HEK293 (cell line): ENCODE results near the gene CDC37.

Source experiments
- CTCF ChIA-PET: fragments of 350-600 bp; formaldehyde crosslinking; extraction: SDS; loops from one replicate; lab custom pipeline; 2021; ENCODE audit warnings: antibody characterized with exemption; lab: Yijun Ruan, JAX
- POLR2A ChIA-PET: fragments of 300-600 bp; formaldehyde crosslinking; extraction: SDS; loops from one replicate; lab custom pipeline; 2020; ENCODE audit warnings: antibody characterized with exemption, inconsistent platforms; lab: Yijun Ruan, JAX
- H3K27ac ChIP-seq: fragments of 200-500 bp; sonication (Bioruptor generic); 2 replicates; pipeline ENCODE4 v1.5.1; 2014; ENCODE audit warnings: low read depth, low read length, control low read depth, inconsistent platforms; ENCODE audit errors: extremely low read depth
- H3K36me3 ChIP-seq, 2 experiments: fragments of 200-500 bp in 1 of 2; sonication (Bioruptor generic) in 1 of 2; 1 replicate in 1 of 2; 2 replicates in 1 of 2; pipeline ENCODE4 v1.5.1; 2014 to 2017; ENCODE audit warnings: inconsistent platforms in 2 of 2, low read length in 2 of 2; ENCODE audit not compliant: control insufficient read depth in 2 of 2, insufficient read depth in 1 of 2
- H3K4me1 ChIP-seq: fragments of 200-500 bp; sonication (Bioruptor generic); 2 replicates; pipeline ENCODE4 v1.5.1; 2014; ENCODE audit warnings: mild to moderate bottlenecking, low read length, inconsistent platforms; ENCODE audit not compliant: control insufficient read depth, insufficient read depth
- H3K4me3 ChIP-seq: 2 replicates; pipeline ENCODE4 v1.5.1; 2011; ENCODE audit warnings: low read depth, mild to moderate bottlenecking, control low read depth, low read length, moderate library complexity
- H3K9me3 ChIP-seq: fragments of 200-500 bp; sonication (Bioruptor generic); 2 replicates; pipeline ENCODE4 v1.5.1; 2014; ENCODE audit warnings: low read depth, low read length, inconsistent platforms; ENCODE audit not compliant: control insufficient read depth, insufficient read depth
- GLIS1 ChIP-seq: fragments of 450-650 bp; formaldehyde crosslinking; IDR thresholded peaks from 2 replicates; pipeline ENCODE4 v1.5.1; 2016; ENCODE audit warnings: missing biosample characterization, missing genetic modification characterization
- IKZF3 ChIP-seq: fragments of 450-650 bp; IDR thresholded peaks from 2 replicates; pipeline ENCODE4 v1.5.0; 2018; ENCODE audit warnings: missing biosample characterization, mild to moderate bottlenecking, missing genetic modification characterization, moderate library complexity
- KLF10 ChIP-seq: fragments of 450-650 bp; IDR thresholded peaks from 2 replicates; pipeline ENCODE4 v1.5.1; 2018; ENCODE audit warnings: missing biosample characterization, mild to moderate bottlenecking, missing genetic modification characterization
- PRDM10 ChIP-seq: fragments of 450-650 bp; formaldehyde crosslinking; IDR thresholded peaks from 2 replicates; pipeline ENCODE4 v1.5.1; 2016; ENCODE audit warnings: missing biosample characterization, missing genetic modification characterization
- SCRT1 ChIP-seq: fragments of 450-650 bp; formaldehyde crosslinking; IDR thresholded peaks from 2 replicates; pipeline ENCODE4 v1.5.1; 2016; ENCODE audit warnings: missing biosample characterization, missing genetic modification characterization, borderline replicate concordance
- SP7 ChIP-seq: fragments of 450-650 bp; formaldehyde crosslinking; IDR thresholded peaks from 2 replicates; pipeline ENCODE4 v1.5.1; 2016; ENCODE audit warnings: missing biosample characterization, missing genetic modification characterization
- ZBTB10 ChIP-seq: fragments of 450-650 bp; formaldehyde crosslinking; IDR thresholded peaks from 2 replicates; pipeline ENCODE4 v1.5.1; 2016; ENCODE audit warnings: missing biosample characterization, missing genetic modification characterization
- ZBTB17 ChIP-seq: fragments of 450-650 bp; formaldehyde crosslinking; IDR thresholded peaks from 2 replicates; pipeline ENCODE4 v1.5.1; 2016; ENCODE audit warnings: missing biosample characterization, missing genetic modification characterization
- ZBTB49 ChIP-seq: fragments of 450-650 bp; formaldehyde crosslinking; IDR thresholded peaks from 2 replicates; pipeline ENCODE4 v1.5.1; 2016; ENCODE audit warnings: missing biosample characterization, missing genetic modification characterization, low read depth
- ZBTB7A ChIP-seq: fragments of 450-650 bp; formaldehyde crosslinking; IDR thresholded peaks from 2 replicates; pipeline ENCODE4 v1.5.1; 2016; ENCODE audit warnings: low read depth, missing biosample characterization, missing genetic modification characterization
- ZFHX2 ChIP-seq: fragments of 450-650 bp; formaldehyde crosslinking; conservative IDR thresholded peaks from 2 replicates; pipeline ENCODE4 v1.5.1; 2016; ENCODE audit warnings: missing biosample characterization, missing genetic modification characterization
- ZNF26 ChIP-seq: fragments of 450-650 bp; formaldehyde crosslinking; IDR thresholded peaks from 2 replicates; pipeline ENCODE4 v1.5.1; 2016; ENCODE audit warnings: missing biosample characterization, missing genetic modification characterization
- ZNF366 ChIP-seq: fragments of 450-650 bp; formaldehyde crosslinking; conservative IDR thresholded peaks from 2 replicates; pipeline ENCODE4 v1.5.1; 2016; ENCODE audit warnings: missing biosample characterization, missing genetic modification characterization
- ZNF398 ChIP-seq: fragments of 450-650 bp; formaldehyde crosslinking; IDR thresholded peaks from 2 replicates; pipeline ENCODE4 v1.5.1; 2017; ENCODE audit warnings: missing biosample characterization, missing genetic modification characterization
- ZNF514 ChIP-seq: fragments of 450-650 bp; formaldehyde crosslinking; IDR thresholded peaks from 2 replicates; pipeline ENCODE4 v1.5.1; 2016; ENCODE audit warnings: missing biosample characterization, missing genetic modification characterization
- ZNF529 ChIP-seq: fragments of 450-650 bp; formaldehyde crosslinking; IDR thresholded peaks from 2 replicates; pipeline ENCODE4 v1.5.1; 2017; ENCODE audit warnings: missing genetic modification characterization, missing biosample characterization; ENCODE audit not compliant: insufficient replicate concordance
- ZNF558 ChIP-seq: fragments of 450-650 bp; formaldehyde crosslinking; IDR thresholded peaks from 2 replicates; pipeline ENCODE4 v1.5.1; 2016; ENCODE audit warnings: missing biosample characterization, missing genetic modification characterization
- ZNF585B ChIP-seq: fragments of 450-650 bp; formaldehyde crosslinking; IDR thresholded peaks from 2 replicates; pipeline ENCODE4 v1.5.1; 2016; ENCODE audit warnings: missing biosample characterization, missing genetic modification characterization
- ZNF600 ChIP-seq: fragments of 450-650 bp; formaldehyde crosslinking; IDR thresholded peaks from 2 replicates; pipeline ENCODE4 v1.5.1; 2016; ENCODE audit warnings: missing biosample characterization, missing genetic modification characterization
- ZXDB ChIP-seq: fragments of 450-650 bp; formaldehyde crosslinking; IDR thresholded peaks from 2 replicates; pipeline ENCODE4 v1.5.1; 2016; ENCODE audit warnings: missing biosample characterization, missing genetic modification characterization

CDC37 gene

GRCh38 chr19:10404888-10405820 lies 1.8 kb upstream of the CDC37 start (continued):
- 0 out of 2 replicates have a peak, but pooled peaks have one; percentile 8 for TF ChIP-seq ZNF366 (tag by site-specific recombination)
- TF ChIP-seq ZBTB17 (tag by site-specific recombination), result 0 out of 2 replicates have a peak, but pooled peaks have one; percentile 47
- TF ChIP-seq ZBTB7A (tag by site-specific recombination), result no peak
- TF ChIP-seq GLIS1, result 0 out of 2 replicates have a peak, but pooled peaks have one; percentile 32
- no peak for TF ChIP-seq ZNF585B (tag by site-specific recombination)

- no peaks in the 10 kb centered on the region for H3K9me3 ChIP-seq
- CTCF ChIA-PET, result interaction anchor here (0.7 to 10.5 kb wide), 8 partner anchors 8 to 243 kb away, joined by 3 to 193 read pairs (median 4); partner anchors contain the start of gene PDE4A
- H3K4me1 ChIP-seq, result peaks cover 8% of the 10 kb centered on the region
- H3K27ac ChIP-seq, result peak overlapping the region; percentile 73
- H3K4me3 ChIP-seq, result peak overlapping the region; percentile 99
- POLR2A ChIA-PET, result interaction anchor here (0.9 to 3.3 kb wide), 3 partner anchors 22 to 208 kb away, joined by 3 to 9 read pairs (median 4); partner anchors contain the start of genes DNMT1 and TYK2
- H3K36me3 ChIP-seq, result peaks cover 0 to 36% of the 10 kb centered on the region in 2 experiments; a peak in 2 of 3 replicates
- no peak for TF ChIP-seq SCRT1 (tag by site-specific recombination)
- TF ChIP-seq ZXDB (tag by site-specific recombination), result peak; percentile 88
- TF ChIP-seq PRDM10 (tag by site-specific recombination), result peak; percentile 85
- TF ChIP-seq ZBTB49, result no peak
- peak; percentile 91 for TF ChIP-seq ZNF600
- TF ChIP-seq ZNF398 (tag by site-specific recombination), result 0 out of 2 replicates have a peak, but pooled peaks have one; percentile 6
- TF ChIP-seq ZNF529 (tag by site-specific recombination), result no peak
- peak; percentile 39 for TF ChIP-seq ZFHX2 (tag by site-specific recombination)
- TF ChIP-seq ZBTB10, result no peak
- TF ChIP-seq ZNF514, result no peak
- TF ChIP-seq SP7, result 0 out of 2 replicates have a peak, but pooled peaks have one; percentile 9
- peak; percentile 78 for TF ChIP-seq IKZF3 (tag by site-specific recombination)
- peak; percentile 39; the same call in 1 of the 2 replicates for TF ChIP-seq ZBTB17 (tag by site-specific recombination)
- no peak for TF ChIP-seq ZNF558 (tag by site-specific recombination)
- no peak; the same call in 1 of the 2 replicates for TF ChIP-seq KLF10 (tag by site-specific recombination)
- TF ChIP-seq ZNF26 (tag by site-specific recombination), result no peak
Measured at GRCh38 chr19:10402441-10403038, 802 bp downstream of the CDC37 start.
